Sigmoid colon (tissue), 7 donors: ENCODE measurements around the gene MAGI2. TPM values are rescaled to one million over a fixed set of nuclear protein-coding genes. Genes with fewer than 3 reads are reported as not detected.

ENCODE experiments used
- DNase-seq: peaks from one replicate; pipeline ENCODE4 v3.0.0-alpha.2; 2019
- H3K27ac ChIP-seq, 4 donors: fragments of 200-600 bp; sonication (generic); one replicate each; pipeline ENCODE4 v1.5.1; 2016 to 2019; ENCODE audit warnings: mild to moderate bottlenecking in 1 of 4
- H3K27me3 ChIP-seq, 3 donors: fragments of 200-600 bp; sonication (generic); one replicate each; pipeline ENCODE4 v1.5.1; 2019; ENCODE audit warnings: mild to moderate bottlenecking in 1 of 3
- H3K36me3 ChIP-seq, 4 donors: fragments of 200-600 bp; sonication (generic); one replicate each; pipeline ENCODE4 v1.5.1; 2016 to 2019
- H3K4me1 ChIP-seq, 4 donors: fragments of 200-600 bp; sonication (generic); one replicate each; pipeline ENCODE4 v1.5.1; 2017 to 2019
- H3K4me3 ChIP-seq, 4 donors: fragments of 200-600 bp; sonication (generic); one replicate each; pipeline ENCODE4 v1.5.1; 2017 to 2019; ENCODE audit warnings: mild to moderate bottlenecking in 2 of 4, moderate library complexity in 1 of 4
- H3K9me3 ChIP-seq, 4 donors: fragments of 200-600 bp in 3 of 4; sonication (generic) in 3 of 4; one replicate each; pipeline versions ENCODE4 v1.5.1 to v1.6.1; 2013 to 2019
- CTCF ChIP-seq, 4 experiments: fragments of 450-650 bp in 3 of 4; fragments of 200-600 bp in 1 of 4; IDR thresholded peaks; one replicate each; pipeline ENCODE4 v1.5.1; 2016 to 2019; ENCODE audit warnings: antibody characterized with exemption in 4 of 4, mild to moderate bottlenecking in 3 of 4, moderate library complexity in 2 of 4
- EP300 ChIP-seq, 4 donors: sonication (generic); formaldehyde crosslinking; IDR thresholded peaks; one replicate each; pipeline ENCODE4 v1.6.1; 2017; ENCODE audit warnings: antibody characterized with exemption in 4 of 4
- POLR2A ChIP-seq, 2 donors: fragments of 450-650 bp; IDR thresholded peaks; one replicate each; pipeline ENCODE4 v1.6.1; 2016; ENCODE audit warnings: antibody characterized with exemption in 2 of 2, mild to moderate bottlenecking in 2 of 2, moderate library complexity in 2 of 2
- POLR2AphosphoS5 ChIP-seq, 4 donors: sonication (generic); formaldehyde crosslinking; IDR thresholded peaks; one replicate each; pipeline ENCODE4 v1.6.1; 2017; ENCODE audit warnings: antibody characterized with exemption in 4 of 4
- WGBS, 2 donors: extraction: QIAGEN DNeasy Blood & Tissue Kit; methylation state at CpG; one replicate each; pipeline ENCODE4 v1.1.7; 2013; 5-methylcytosine and 5-hydroxymethylcytosine counted together
- intact Hi-C: fragments of 100-400 bp; cut with DNase I; formaldehyde crosslinking; loops from one replicate; pipeline ENCODE4 v1.15.1; 2023
- polyA plus RNA-seq, 3 donors: library from polyadenylated mRNA; stranded (reverse); fragments of 200-250 nt; gene quantifications; one replicate each; pipeline ENCODE4 v1.2.3, GENCODE V29; 2013
- total RNA-seq, 4 donors: library from RNA; depleted of rRNA; stranded (reverse); fragments of >200 nt; gene quantifications; one replicate each; pipeline ENCODE4 v1.1.0, GENCODE V29; 2016
- donor health status: healthy with polysubstance abuse.
- donor health status: Bipolar disorder and iron deficiency.
- donor health status: healthy.

Gene MAGI2
- total and polyA plus RNA-seq, 7 donors = 0.69 to 26.9 (median 14.7) TPM

GRCh38 chr7:78203042-78203720 is 1250.3 kb downstream of the MAGI2 start:
- H3K27me3 ChIP-seq = no peaks in the 10 kb centered on the region
- no peaks in the 10 kb centered on the region for H3K4me1 ChIP-seq
- 88 to 92% methylated on average over 7 of the region's 7 CpGs for WGBS, 2 donors
- TF ChIP-seq POLR2AphosphoS5 (IDR thresholded peaks at IDR 0.05) (no peak), CTCF (IDR thresholded peaks at IDR 0.05) (no peak), EP300 (IDR thresholded peaks at IDR 0.05) (no peak), POLR2A (IDR thresholded peaks at IDR 0.05) (no peak)
- intact Hi-C loops = no loop called here
- no peaks in the 10 kb centered on the region for H3K9me3 ChIP-seq
- H3K4me3 ChIP-seq = no peak overlapping the region
- H3K27ac ChIP-seq = no peak overlapping the region
- H3K36me3 ChIP-seq = no peaks in the 10 kb centered on the region
- DNase-seq = no peak

GRCh38 chr7:78198756-78199155 is 1254.7 kb downstream of the MAGI2 start:
- no peak overlapping the region for H3K4me3 ChIP-seq
- no peak overlapping the region for H3K27ac ChIP-seq
- no peak for TF ChIP-seq POLR2AphosphoS5 (IDR thresholded peaks at IDR 0.05)
- TF ChIP-seq EP300 (IDR thresholded peaks at IDR 0.05) = no peak
- no peak for TF ChIP-seq CTCF (IDR thresholded peaks at IDR 0.05)
- no peak for TF ChIP-seq POLR2A (IDR thresholded peaks at IDR 0.05)
- no peaks in the 10 kb centered on the region for H3K4me1 ChIP-seq
- 96 to 97% methylated on average over 3 of the region's 3 CpGs for WGBS, 2 donors
- DNase-seq = no peak
- no peaks in the 10 kb centered on the region for H3K27me3 ChIP-seq
- H3K9me3 ChIP-seq = no peaks in the 10 kb centered on the region
- intact Hi-C loops = no loop called here
- no peaks in the 10 kb centered on the region for H3K36me3 ChIP-seq

DNA sequence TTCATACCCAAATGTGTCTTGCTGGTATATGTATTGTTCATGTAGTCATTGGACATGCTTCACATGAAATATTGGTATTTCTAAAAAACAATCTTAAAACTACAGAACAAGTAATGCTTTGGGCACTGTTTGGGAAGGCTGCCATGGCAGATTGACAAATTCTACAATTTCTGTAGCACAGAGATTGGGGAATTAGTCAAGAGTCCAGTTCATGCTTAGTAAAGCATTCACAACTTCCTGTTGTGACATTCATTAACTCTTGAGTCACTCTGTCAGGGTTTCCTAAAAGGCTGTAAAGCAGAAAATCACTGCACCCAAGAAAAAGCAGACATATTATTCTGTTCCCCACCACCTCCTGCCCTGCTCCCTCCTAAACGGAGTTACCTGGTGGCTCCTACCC is 1256.0 kb downstream of the MAGI2 start:
- TF ChIP-seq POLR2A (IDR thresholded peaks at IDR 0.05) (no peak), POLR2AphosphoS5 (IDR thresholded peaks at IDR 0.05) (no peak), CTCF (IDR thresholded peaks at IDR 0.05) (no peak), EP300 (IDR thresholded peaks at IDR 0.05) (no peak)
- Histone ChIP-seq H3K27ac (no peak overlapping the region), H3K4me1 (no peaks in the 10 kb centered on the region), H3K36me3 (no peaks in the 10 kb centered on the region), H3K4me3 (no peak overlapping the region), H3K27me3 (no peaks in the 10 kb centered on the region), H3K9me3 (no peaks in the 10 kb centered on the region)
- no peak for DNase-seq
- intact Hi-C loops = no loop called here
- 83% methylated on average over 1 of the region's 1 CpG for WGBS, 2 donors

GRCh38 chr7:78195281-78195680 is 1258.2 kb downstream of the MAGI2 start:
- Histone ChIP-seq H3K4me3 (no peak overlapping the region), H3K36me3 (no peaks in the 10 kb centered on the region), H3K27me3 (no peaks in the 10 kb centered on the region), H3K4me1 (no peaks in the 10 kb centered on the region), H3K9me3 (no peaks in the 10 kb centered on the region), H3K27ac (no peak overlapping the region)
- no peak for TF ChIP-seq POLR2A (IDR thresholded peaks at IDR 0.05)
- TF ChIP-seq CTCF (IDR thresholded peaks at IDR 0.05) = no peak
- TF ChIP-seq EP300 (IDR thresholded peaks at IDR 0.05) = no peak
- no peak for TF ChIP-seq POLR2AphosphoS5 (IDR thresholded peaks at IDR 0.05)
- no peak for DNase-seq
- WGBS, 2 donors = 86 to 89% methylated on average over 6 of the region's 6 CpGs
- intact Hi-C loops = no loop called here

DNA sequence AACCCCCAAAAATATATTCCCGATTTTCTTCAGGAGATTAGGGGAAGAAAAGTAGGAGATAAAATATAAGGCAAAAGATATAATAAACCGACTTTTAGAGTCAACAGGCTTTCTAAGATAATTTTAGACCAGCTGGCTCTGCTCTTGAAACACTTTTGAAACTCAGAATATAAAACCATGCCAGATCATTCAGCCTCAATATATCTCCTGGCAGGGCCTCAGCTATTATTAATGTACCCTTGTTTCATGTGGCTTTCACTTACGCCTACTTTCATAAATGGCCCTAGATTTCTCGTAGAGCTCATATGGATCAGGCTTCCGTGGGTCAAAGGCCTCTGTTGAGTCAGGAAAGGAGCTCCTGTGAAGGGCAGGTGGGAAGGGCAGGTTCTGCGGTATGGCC is 1258.9 kb downstream of the MAGI2 start:
- TF ChIP-seq POLR2A (IDR thresholded peaks at IDR 0.05) (no peak), POLR2AphosphoS5 (IDR thresholded peaks at IDR 0.05) (no peak), EP300 (IDR thresholded peaks at IDR 0.05) (no peak), CTCF (IDR thresholded peaks at IDR 0.05) (no peak)
- intact Hi-C loops = no loop called here
- H3K4me1 ChIP-seq = no peaks in the 10 kb centered on the region
- no peak for DNase-seq
- no peak overlapping the region for H3K27ac ChIP-seq
- no peaks in the 10 kb centered on the region for H3K27me3 ChIP-seq
- H3K4me3 ChIP-seq = no peak overlapping the region
- H3K36me3 ChIP-seq = no peaks in the 10 kb centered on the region
- WGBS, 2 donors = 84 to 88% methylated on average over 6 of the region's 6 CpGs
- H3K9me3 ChIP-seq = no peaks in the 10 kb centered on the region
